PC-3 (cell line): ENCODE data around the gene TREM1. TPM values are rescaled to one million over a fixed set of nuclear protein-coding genes. Genes with fewer than 3 reads are reported as not detected.

Experiments used
- ATAC-seq: fragments of 200-7000 bp; cut with Tn5 transposase; 2 replicates; pipeline ENCODE4 v1.9.1; 2020; ENCODE audit warnings: mild to moderate bottlenecking, moderate library complexity
- BruUV-seq: library from RNA; stranded (reverse); fragments of 400-500 nt; replicated peaks from 2 replicates; lab custom pipeline; 2021; lab: Mats Ljungman, UMichigan
- CTCF ChIA-PET: fragments of 300-600 bp; sonication (Branson Sonifier 250); formaldehyde crosslinking; loops from one replicate; lab custom pipeline; 2022; ENCODE audit warnings: antibody characterized with exemption; lab: Charles Lee
- POLR2A ChIA-PET: fragments of 300-600 bp; sonication (Branson Sonifier 250); formaldehyde crosslinking; loops from one replicate; lab custom pipeline; 2022; ENCODE audit warnings: antibody characterized with exemption; ENCODE audit not compliant: unreplicated experiment; lab: Charles Lee
- DNase-seq: peaks from one replicate; pipeline ENCODE4 v3.0.0-alpha.2; 2015
- H2AFZ ChIP-seq: fragments of 300-600 bp; sonication (generic); 2 replicates; pipeline ENCODE4 v1.6.0; 2016; ENCODE audit warnings: antibody characterized with exemption, low read length
- H3F3A ChIP-seq: fragments of 300-600 bp; sonication (generic); one replicate; pipeline ENCODE4 v1.6.0; 2017; ENCODE audit warnings: antibody characterized with exemption, low read length, control low read depth, mild to moderate bottlenecking; ENCODE audit not compliant: unreplicated experiment
- H3K27ac ChIP-seq: fragments of 300-600 bp; sonication (generic); 2 replicates; pipeline ENCODE4 v1.5.1; 2016; ENCODE audit warnings: mild to moderate bottlenecking, low read length
- H3K27me3 ChIP-seq: fragments of 300-600 bp; sonication (generic); 2 replicates; pipeline ENCODE4 v1.6.1; 2016; ENCODE audit warnings: low read length, mixed read lengths
- H3K36me3 ChIP-seq: fragments of 300-600 bp; sonication (generic); 2 replicates; pipeline ENCODE4 v1.6.1; 2016; ENCODE audit warnings: low read depth, mixed run types, low read length, mixed read lengths
- H3K4me1 ChIP-seq: fragments of 300-600 bp; sonication (generic); 2 replicates; pipeline ENCODE4 v1.5.1; 2016; ENCODE audit warnings: low read length; ENCODE audit not compliant: insufficient read depth
- H3K4me2 ChIP-seq: fragments of 300-600 bp; sonication (generic); 2 replicates; pipeline ENCODE4 v1.6.0; 2016; ENCODE audit warnings: low read length
- H3K4me3 ChIP-seq: fragments of 300-600 bp; sonication (generic); 2 replicates; pipeline ENCODE4 v1.5.1; 2016; ENCODE audit warnings: mild to moderate bottlenecking, low read length, mixed read lengths
- H3K79me2 ChIP-seq: fragments of 300-600 bp; sonication (generic); 2 replicates; pipeline ENCODE4 v1.6.1; 2017; ENCODE audit warnings: low read length, mixed read lengths
- H3K9ac ChIP-seq: fragments of 300-600 bp; sonication (generic); 2 replicates; pipeline ENCODE4 v1.6.0; 2016; ENCODE audit warnings: mild to moderate bottlenecking, low read length
- H3K9me2 ChIP-seq: fragments of 300-600 bp; sonication (generic); replicated peaks from 2 replicates; pipeline ENCODE4 v1.6.1; 2016; ENCODE audit warnings: mixed run types, low read length, mixed read lengths
- H3K9me3 ChIP-seq: fragments of 300-600 bp; sonication (generic); 2 replicates; pipeline ENCODE4 v1.6.1; 2016; ENCODE audit warnings: low read length, mixed read lengths
- H4K20me1 ChIP-seq: fragments of 300-600 bp; sonication (generic); 2 replicates; pipeline ENCODE4 v1.6.1; 2016; ENCODE audit warnings: low read length, mixed read lengths
- EZH2 ChIP-seq: fragments of 300-600 bp; sonication (generic); IDR thresholded peaks from one replicate; pipeline ENCODE4 v1.6.1; 2017; ENCODE audit warnings: antibody characterized with exemption, mild to moderate bottlenecking, low read length; ENCODE audit not compliant: unreplicated experiment
- EZH2phosphoT487 ChIP-seq: fragments of 300-600 bp; sonication (generic); IDR thresholded peaks from 2 replicates; pipeline ENCODE4 v1.6.1; 2018; ENCODE audit warnings: mild to moderate bottlenecking, antibody characterized with exemption, low read length, borderline replicate concordance
- intact Hi-C: fragments of 100-400 bp; cut with micrococcal nuclease; formaldehyde crosslinking; loops from 2 replicates; pipeline ENCODE4 v1.9.0; 2023
- total RNA-seq: library from RNA; depleted of rRNA; stranded (reverse); fragments of >200 nt; gene quantifications from 2 replicates; pipeline ENCODE4 v1.2.3, GENCODE V29; 2014
- TF ChIP-seq, protein P1 (sequence below): fragments of 300-600 bp; sonication (generic); conservative IDR thresholded peaks from 2 replicates; pipeline ENCODE4 v1.5.1; 2017; ENCODE audit warnings: antibody characterized with exemption, low read depth, mild to moderate bottlenecking, low read length

TREM1 gene
- total RNA-seq, 1 experiment from 2014 or later, result 0.98 TPM

DNA sequence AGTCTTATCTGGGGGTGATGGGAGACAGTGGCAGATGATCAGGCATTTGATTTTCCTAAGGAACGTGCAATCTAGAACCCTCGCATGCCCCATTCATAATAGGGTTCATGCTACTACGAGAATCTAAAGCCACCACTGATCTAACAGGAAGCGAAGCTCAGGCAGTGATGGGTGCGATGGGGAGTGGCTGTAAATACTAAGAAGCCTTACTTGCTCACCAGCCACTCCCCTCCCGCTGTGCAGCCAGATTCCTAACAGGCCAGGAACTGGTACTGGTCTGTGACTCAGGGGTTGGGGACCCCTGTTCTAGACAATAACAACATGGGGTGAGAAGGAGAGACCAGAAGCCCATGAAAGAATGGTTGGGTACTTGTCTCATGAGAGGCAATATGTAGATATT lies 53.8 kb downstream of the TREM1 start:
- ATAC-seq, result no peak
- CTCF ChIA-PET, result no interaction called here
- intact Hi-C loops, result no loop called here

DNA sequence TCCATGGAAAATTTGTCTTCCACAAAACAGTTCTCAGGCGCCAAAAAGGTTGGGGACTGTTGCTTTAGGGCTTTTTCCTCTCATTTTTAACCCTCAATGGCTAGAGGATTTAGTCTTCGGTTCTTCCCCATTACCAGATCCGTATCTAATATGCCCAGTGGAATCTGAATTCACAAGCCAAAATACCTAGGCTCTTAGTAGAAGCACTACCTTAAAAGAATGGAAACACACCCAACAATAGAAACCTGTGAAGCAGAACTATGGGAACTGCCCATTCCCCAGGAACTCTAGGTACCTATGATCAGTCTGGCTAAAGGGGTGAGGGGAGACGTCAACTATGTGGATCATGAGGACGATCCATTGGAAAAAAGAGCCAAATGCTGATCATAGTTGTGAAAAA lies 55.2 kb downstream of the TREM1 start:
- H3K4me3 ChIP-seq, result no peak overlapping the region
- no peak overlapping the region for H3K27ac ChIP-seq
- H3K4me1 ChIP-seq, result no peaks in the 10 kb centered on the region
- no peak overlapping the region for H3K9ac ChIP-seq
- no peak overlapping the region for H3K4me2 ChIP-seq
- no peaks in the 10 kb centered on the region for H3K9me2 ChIP-seq
- peaks cover 51% of the 10 kb centered on the region for H3K27me3 ChIP-seq
- H3K9me3 ChIP-seq, result no peaks in the 10 kb centered on the region
- BruUV-seq, result no TSS peak
- ATAC-seq, result no peak
- H2AFZ ChIP-seq, result no peak overlapping the region
- no peaks in the 10 kb centered on the region for H3K36me3 ChIP-seq
- no peak for DNase-seq
- H3K79me2 ChIP-seq, result no peaks in the 10 kb centered on the region
- H4K20me1 ChIP-seq, result no peaks in the 10 kb centered on the region
- no peaks in the 10 kb centered on the region for H3F3A ChIP-seq
- CTCF ChIA-PET, result no interaction called here
- intact Hi-C loops, result no loop called here
- TF ChIP-seq, protein P1, sequence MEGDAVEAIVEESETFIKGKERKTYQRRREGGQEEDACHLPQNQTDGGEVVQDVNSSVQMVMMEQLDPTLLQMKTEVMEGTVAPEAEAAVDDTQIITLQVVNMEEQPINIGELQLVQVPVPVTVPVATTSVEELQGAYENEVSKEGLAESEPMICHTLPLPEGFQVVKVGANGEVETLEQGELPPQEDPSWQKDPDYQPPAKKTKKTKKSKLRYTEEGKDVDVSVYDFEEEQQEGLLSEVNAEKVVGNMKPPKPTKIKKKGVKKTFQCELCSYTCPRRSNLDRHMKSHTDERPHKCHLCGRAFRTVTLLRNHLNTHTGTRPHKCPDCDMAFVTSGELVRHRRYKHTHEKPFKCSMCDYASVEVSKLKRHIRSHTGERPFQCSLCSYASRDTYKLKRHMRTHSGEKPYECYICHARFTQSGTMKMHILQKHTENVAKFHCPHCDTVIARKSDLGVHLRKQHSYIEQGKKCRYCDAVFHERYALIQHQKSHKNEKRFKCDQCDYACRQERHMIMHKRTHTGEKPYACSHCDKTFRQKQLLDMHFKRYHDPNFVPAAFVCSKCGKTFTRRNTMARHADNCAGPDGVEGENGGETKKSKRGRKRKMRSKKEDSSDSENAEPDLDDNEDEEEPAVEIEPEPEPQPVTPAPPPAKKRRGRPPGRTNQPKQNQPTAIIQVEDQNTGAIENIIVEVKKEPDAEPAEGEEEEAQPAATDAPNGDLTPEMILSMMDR, result no peak
- TF ChIP-seq EZH2 (no peak), EZH2phosphoT487 (no peak)
- POLR2A ChIA-PET, result no interaction called here

More for the DNA sequence above, 53.8 kb downstream of the TREM1 start:
- DNase-seq, result no peak
- no peaks in the 10 kb centered on the region for H4K20me1 ChIP-seq
- H2AFZ ChIP-seq, result no peak overlapping the region
- H3K36me3 ChIP-seq, result no peaks in the 10 kb centered on the region
- POLR2A ChIA-PET, result no interaction called here
- H3K4me1 ChIP-seq, result no peaks in the 10 kb centered on the region
- no peaks in the 10 kb centered on the region for H3K9me3 ChIP-seq
- TF ChIP-seq, protein P1, result no peak
- TF ChIP-seq EZH2phosphoT487, result no peak
- no peak for TF ChIP-seq EZH2
- H3K9me2 ChIP-seq, result no peaks in the 10 kb centered on the region
- H3F3A ChIP-seq, result no peaks in the 10 kb centered on the region
- no peak overlapping the region for H3K4me3 ChIP-seq
- peaks cover 57% of the 10 kb centered on the region for H3K27me3 ChIP-seq
- H3K27ac ChIP-seq, result no peak overlapping the region
- H3K4me2 ChIP-seq, result no peak overlapping the region
- no TSS peak for BruUV-seq
- H3K9ac ChIP-seq, result no peak overlapping the region
- H3K79me2 ChIP-seq, result no peaks in the 10 kb centered on the region

DNA sequence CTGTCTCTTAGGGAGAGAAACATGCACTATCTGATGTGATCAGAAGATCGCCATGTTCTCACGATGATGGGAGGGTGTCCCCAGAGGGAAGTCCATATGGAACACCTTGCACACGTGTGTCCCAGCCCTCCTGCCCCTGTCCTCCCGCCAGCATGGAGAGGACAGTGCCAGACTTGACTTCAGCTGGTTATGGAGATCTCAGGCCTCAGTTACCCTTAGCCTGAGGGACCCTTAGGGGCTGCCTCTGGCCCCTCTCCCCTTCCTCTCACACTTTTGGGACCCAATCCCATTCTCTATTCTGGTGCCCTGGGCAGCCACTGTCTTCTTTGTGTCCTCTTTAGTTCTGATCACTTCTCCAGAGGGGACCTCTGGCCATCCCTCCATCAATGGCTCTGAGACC lies 56.8 kb downstream of the TREM1 start:
- Histone ChIP-seq H3K79me2 (no peaks in the 10 kb centered on the region), H3K9me2 (no peaks in the 10 kb centered on the region), H3K36me3 (no peaks in the 10 kb centered on the region), H3F3A (no peaks in the 10 kb centered on the region), H4K20me1 (no peaks in the 10 kb centered on the region), H3K4me2 (no peak overlapping the region), H3K9me3 (no peaks in the 10 kb centered on the region), H2AFZ (no peak overlapping the region), H3K4me1 (peaks cover 12% of the 10 kb centered on the region; the same call in 1 of the 2 replicates), H3K27me3 (peaks cover 38% of the 10 kb centered on the region), H3K9ac (no peak overlapping the region), H3K27ac (no peak overlapping the region), H3K4me3 (no peak overlapping the region)
- ChIA-PET POLR2A (no interaction called here), CTCF (no interaction called here)
- TF ChIP-seq, protein P1, result no peak
- TF ChIP-seq EZH2phosphoT487 (no peak), EZH2 (no peak)
- BruUV-seq, result no TSS peak
- intact Hi-C loops, result no loop called here
- ATAC-seq (no peak), DNase-seq (no peak)
